ENCODE measurements around the gene SGPP2.

DNA sequence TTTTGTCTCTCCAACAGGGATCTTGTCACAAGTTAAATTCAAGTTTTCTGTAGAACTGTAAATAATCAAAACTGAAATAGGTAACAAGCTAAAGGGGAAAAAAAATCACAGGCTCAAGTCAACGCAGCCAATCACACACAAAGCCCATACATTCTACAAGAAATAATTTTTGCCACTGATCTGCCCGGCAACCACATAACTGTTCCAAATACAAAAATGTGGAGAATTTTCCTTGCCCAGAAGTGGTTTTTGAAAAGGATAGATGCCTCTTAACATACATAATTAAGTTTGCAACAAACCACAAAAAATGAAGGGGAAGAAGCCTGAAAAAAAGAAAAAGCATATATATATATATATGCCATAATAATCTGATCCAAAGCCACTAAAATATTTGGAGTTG lies 171.2 kb downstream of the SGPP2 start:
- no peak for TF ChIP-seq POLR2A (IDR thresholded peaks at IDR 0.05)
- TF ChIP-seq, protein P1, sequence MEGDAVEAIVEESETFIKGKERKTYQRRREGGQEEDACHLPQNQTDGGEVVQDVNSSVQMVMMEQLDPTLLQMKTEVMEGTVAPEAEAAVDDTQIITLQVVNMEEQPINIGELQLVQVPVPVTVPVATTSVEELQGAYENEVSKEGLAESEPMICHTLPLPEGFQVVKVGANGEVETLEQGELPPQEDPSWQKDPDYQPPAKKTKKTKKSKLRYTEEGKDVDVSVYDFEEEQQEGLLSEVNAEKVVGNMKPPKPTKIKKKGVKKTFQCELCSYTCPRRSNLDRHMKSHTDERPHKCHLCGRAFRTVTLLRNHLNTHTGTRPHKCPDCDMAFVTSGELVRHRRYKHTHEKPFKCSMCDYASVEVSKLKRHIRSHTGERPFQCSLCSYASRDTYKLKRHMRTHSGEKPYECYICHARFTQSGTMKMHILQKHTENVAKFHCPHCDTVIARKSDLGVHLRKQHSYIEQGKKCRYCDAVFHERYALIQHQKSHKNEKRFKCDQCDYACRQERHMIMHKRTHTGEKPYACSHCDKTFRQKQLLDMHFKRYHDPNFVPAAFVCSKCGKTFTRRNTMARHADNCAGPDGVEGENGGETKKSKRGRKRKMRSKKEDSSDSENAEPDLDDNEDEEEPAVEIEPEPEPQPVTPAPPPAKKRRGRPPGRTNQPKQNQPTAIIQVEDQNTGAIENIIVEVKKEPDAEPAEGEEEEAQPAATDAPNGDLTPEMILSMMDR (IDR thresholded peaks at IDR 0.05) = no peak
- TF ChIP-seq POLR2AphosphoS5 (IDR thresholded peaks at IDR 0.05) = no peak
- TF ChIP-seq EP300 (IDR thresholded peaks at IDR 0.05) = no peak
